Mesodermal cell (in vitro differentiated cells): Measurements from ENCODE around the gene THOC1. TPM values are rescaled to one million over a fixed set of nuclear protein-coding genes. Genes with fewer than 3 reads are reported as not detected.
"Not testable (repeated sequence)": the region's sequence is repeated elsewhere in the genome, so short reads cannot be mapped to it uniquely, and the experiment has no call there.

ENCODE experiments used
- H3K27ac ChIP-seq: 2 replicates; pipeline ENCODE4 v1.7.0; 2013; ENCODE audit warnings: mild to moderate bottlenecking, low read depth, low read length, moderate library complexity; ENCODE audit not compliant: severe bottlenecking
- H3K36me3 ChIP-seq: 2 replicates; pipeline ENCODE4 v1.7.1; 2013; ENCODE audit warnings: mild to moderate bottlenecking, low read length, moderate library complexity; ENCODE audit not compliant: control insufficient read depth, insufficient read depth
- H3K4me1 ChIP-seq: one replicate; pipeline ENCODE4 v1.7.1; 2013; ENCODE audit warnings: mild to moderate bottlenecking, low read length; ENCODE audit not compliant: insufficient read depth, control insufficient read depth, poor library complexity, severe bottlenecking
- H3K4me3 ChIP-seq: 2 replicates; pipeline ENCODE4 v1.7.0; 2013; ENCODE audit warnings: low read length, control low read depth, mild to moderate bottlenecking; ENCODE audit not compliant: insufficient read depth, poor library complexity, severe bottlenecking; ENCODE audit errors: extremely low read depth
- H3K9me3 ChIP-seq: 2 replicates; pipeline ENCODE4 v1.7.1; 2013; ENCODE audit warnings: mild to moderate bottlenecking, low read length, moderate library complexity; ENCODE audit not compliant: control insufficient read depth
- WGBS, 2 experiments: methylation state at CpG; one replicate each; pipeline ENCODE4 v1.1.5; 2013; ENCODE audit warnings: missing lambda C conversion rate in 2 of 2; ENCODE audit not compliant: insufficient coverage in 2 of 2; 5-methylcytosine and 5-hydroxymethylcytosine counted together
- polyA plus RNA-seq, 2 experiments: library from polyadenylated mRNA; stranded (reverse); fragments of 50-300 nt; gene quantifications; one replicate each; pipeline ENCODE4 v1.2.3, GENCODE V29; 2013

Gene THOC1
- 43.8 TPM for polyA plus RNA-seq (2013, experiment 1 of 2)
- 41.7 TPM for polyA plus RNA-seq (2013, experiment 2 of 2)

GRCh38 chr18:267688-268552 lies at the start of gene THOC1:
Gene THOC1 (minus strand): TSS chr18:268047. CDS start chr18:268019, 28 bp downstream.
- Histone ChIP-seq H3K36me3 (peaks cover 22% of the 10 kb centered on the region), H3K9me3 (no peaks in the 10 kb centered on the region), H3K27ac (peak within 1 kb of the TSS; percentile 87), H3K4me1 (no peaks in the 10 kb centered on the region), H3K4me3 (peak within 1 kb of the TSS; percentile 95)
- 0 to 1% methylated on average over 37 to 57 of the region's 69 CpGs for WGBS, 2 experiments

- Histone ChIP-seq H3K9me3 (no peaks in the 10 kb centered on the region), H3K4me1 (peaks cover 14% of the 10 kb centered on the region), H3K4me3 (no peak overlapping the region), H3K27ac (no peak overlapping the region), H3K36me3 (peaks cover 17% of the 10 kb centered on the region)
- WGBS, 2 experiments = 94 to 96% methylated on average over 3 of the region's 6 CpGs
Observed at GRCh38 chr18:317618-318017, 49.8 kb upstream of the THOC1 start.

GRCh38 chr18:316393-316792 lies 48.5 kb upstream of the THOC1 start:
- Histone ChIP-seq H3K9me3 (no peaks in the 10 kb centered on the region), H3K4me1 (peaks cover 9% of the 10 kb centered on the region), H3K27ac (no peak overlapping the region), H3K4me3 (no peak overlapping the region), H3K36me3 (peaks cover 9% of the 10 kb centered on the region)
- WGBS, 2 experiments = 89 to 96% methylated on average over 5 of the region's 8 CpGs

- H3K9me3 ChIP-seq = no peaks in the 10 kb centered on the region
- peak overlapping the region; percentile 61 for H3K27ac ChIP-seq
- peaks cover 9% of the 10 kb centered on the region for H3K4me1 ChIP-seq
- H3K36me3 ChIP-seq = peaks cover 4% of the 10 kb centered on the region
- H3K4me3 ChIP-seq = no peak overlapping the region
Observed at GRCh38 chr18:313931-314330, 46.1 kb upstream of the THOC1 start.

GRCh38 chr18:312415-312814 lies 44.6 kb upstream of the THOC1 start:
- WGBS, 2 experiments = 50 to 92% methylated on average over 1 to 2 of the region's 4 CpGs
- no peaks in the 10 kb centered on the region for H3K36me3 ChIP-seq

GRCh38 chr18:310042-310441 lies 42.2 kb upstream of the THOC1 start:
- H3K36me3 ChIP-seq = no peaks in the 10 kb centered on the region
- peaks cover 13% of the 10 kb centered on the region for H3K4me1 ChIP-seq
- H3K9me3 ChIP-seq = no peaks in the 10 kb centered on the region
- H3K27ac ChIP-seq = no peak overlapping the region
- no peak overlapping the region for H3K4me3 ChIP-seq

More at GRCh38 chr18:312415-312814, 44.6 kb upstream of the THOC1 start:
- Histone ChIP-seq H3K4me3 (no peak overlapping the region), H3K4me1 (peaks cover 9% of the 10 kb centered on the region), H3K27ac (no peak overlapping the region), H3K9me3 (no peaks in the 10 kb centered on the region)

GRCh38 chr18:308086-308485 lies 40.2 kb upstream of the THOC1 start:
- H3K36me3 ChIP-seq, H3K4me3 ChIP-seq, H3K9me3 ChIP-seq, H3K27ac ChIP-seq, H3K4me1 ChIP-seq: not testable (repeated sequence)
- WGBS, 2 experiments = 87% methylated on average over 3 of the region's 4 CpGs; no CpG with 5 or more reads in 1 of the 2 experiments

- Histone ChIP-seq H3K4me3 (no peak overlapping the region), H3K27ac (no peak overlapping the region), H3K36me3 (no peaks in the 10 kb centered on the region), H3K4me1 (peaks cover 4% of the 10 kb centered on the region), H3K9me3 (no peaks in the 10 kb centered on the region)
- WGBS, 2 experiments = 85 to 88% methylated on average over 5 to 7 of the region's 7 CpGs
Observed at GRCh38 chr18:306608-307255, 38.9 kb upstream of the THOC1 start.

- H3K4me1 ChIP-seq = peaks cover 4% of the 10 kb centered on the region
- no peak overlapping the region for H3K4me3 ChIP-seq
- 60 to 75% methylated on average over 5 to 6 of the region's 6 CpGs for WGBS, 2 experiments
- no peak overlapping the region for H3K27ac ChIP-seq
- H3K9me3 ChIP-seq = no peaks in the 10 kb centered on the region
- no peaks in the 10 kb centered on the region for H3K36me3 ChIP-seq
Observed at GRCh38 chr18:305003-305501, 37.2 kb upstream of the THOC1 start.

- Histone ChIP-seq H3K4me1 (peaks cover 4% of the 10 kb centered on the region), H3K36me3 (no peaks in the 10 kb centered on the region), H3K9me3 (no peaks in the 10 kb centered on the region), H3K4me3 (no peak overlapping the region), H3K27ac (no peak overlapping the region)
- 100% methylated on average over 1 of the region's 2 CpGs; no CpG with 5 or more reads in 1 of the 2 experiments for WGBS, 2 experiments
Observed at GRCh38 chr18:303607-304006, 35.8 kb upstream of the THOC1 start.

- WGBS, 2 experiments = 0% methylated on average over 1 of the region's 1 CpG; no CpG with 5 or more reads in 1 of the 2 experiments
- Histone ChIP-seq H3K4me1 (peaks cover 4% of the 10 kb centered on the region), H3K27ac (no peak overlapping the region), H3K4me3 (no peak overlapping the region), H3K9me3 (no peaks in the 10 kb centered on the region), H3K36me3 (no peaks in the 10 kb centered on the region)
Observed at GRCh38 chr18:303011-303410, 35.2 kb upstream of the THOC1 start.
